Astrocyte of the cerebellum (primary cell): ENCODE measurements around the gene NPHP4.
A peak's percentile ranks its signal among the peaks of the same experiment; 100 is the strongest.

Experiments
- DNase-seq: peaks from one replicate; pipeline ENCODE4 v3.0.0-alpha.2; 2011; ENCODE audit warnings: low read depth
- H3K4me3 ChIP-seq: 2 replicates; pipeline ENCODE4 v1.5.1; 2011; ENCODE audit warnings: mild to moderate bottlenecking, low read depth, low read length, moderate library complexity
- CTCF ChIP-seq: IDR thresholded peaks from 2 replicates; pipeline ENCODE4 v1.5.1; 2012; ENCODE audit warnings: low read length, low read depth, moderate library complexity, mild to moderate bottlenecking; ENCODE audit errors: missing control alignments
- in situ Hi-C: cut with HindIII; loops from 2 replicates; pipeline ENCODE4 v1.10.0; 2017; ENCODE audit warnings: low sequenced_read_pairs

The NPHP4 gene

GRCh38 chr1:6016191-6016865 is 24.1 kb upstream of the NPHP4 start:
- H3K4me3 ChIP-seq: no peak overlapping the region
- peak; percentile 22 for DNase-seq
- TF ChIP-seq CTCF: no peak
- in situ Hi-C loops: no loop called here

- TF ChIP-seq CTCF: no peak
- no peak overlapping the region for H3K4me3 ChIP-seq
- DNase-seq: no peak
- in situ Hi-C loops: no loop called here
These were observed 22.1 kb upstream of the NPHP4 start for GRCh38 chr1:6014130-6014999.

- no peak for TF ChIP-seq CTCF
- no peak for DNase-seq
- H3K4me3 ChIP-seq: no peak overlapping the region
- in situ Hi-C loops: no loop called here
These were observed 21.3 kb upstream of the NPHP4 start for GRCh38 chr1:6013491-6013890.

- in situ Hi-C loops: no loop called here
- TF ChIP-seq CTCF: no peak
- no peak overlapping the region for H3K4me3 ChIP-seq
- no peak for DNase-seq
These were observed 20.5 kb upstream of the NPHP4 start for GRCh38 chr1:6012529-6013318.

- H3K4me3 ChIP-seq: no peak overlapping the region
- no peak for TF ChIP-seq CTCF
- DNase-seq: no peak
- in situ Hi-C loops: no loop called here
These were observed 19.7 kb upstream of the NPHP4 start for GRCh38 chr1:6011946-6012258.

GRCh38 chr1:6011161-6011945 is 19.1 kb upstream of the NPHP4 start:
- no peak for DNase-seq
- TF ChIP-seq CTCF: no peak
- H3K4me3 ChIP-seq: no peak overlapping the region
- in situ Hi-C loops: no loop called here
